K562 (cell line): ENCODE data around the gene RPL10A. TPM values are rescaled to one million over a fixed set of nuclear protein-coding genes. Genes with fewer than 3 reads are reported as not detected.

ENCODE experiments used
- BRD4 ChIP-seq: fragments of 200-600 bp; sonication (generic); IDR thresholded peaks from 2 replicates; pipeline ENCODE4 v1.6.1; 2017; ENCODE audit warnings: inconsistent platforms
- EGR1 ChIP-seq: fragments of 450-650 bp; conservative IDR thresholded peaks from 2 replicates; pipeline ENCODE4 v1.6.1; 2017; ENCODE audit warnings: mild to moderate bottlenecking
- KAT2B ChIP-seq: IDR thresholded peaks from one replicate; pipeline ENCODE4 v1.6.1; 2012; ENCODE audit warnings: low read depth, mild to moderate bottlenecking, control low read depth, inconsistent platforms, low read length, moderate library complexity
- MGA ChIP-seq: fragments of 450-650 bp; IDR thresholded peaks from 2 replicates; pipeline ENCODE4 v1.6.1; 2016; ENCODE audit warnings: mild to moderate bottlenecking, moderate library complexity
- PML ChIP-seq: IDR thresholded peaks from 2 replicates; pipeline ENCODE4 v1.6.1; 2012; ENCODE audit warnings: low read length, inconsistent platforms
- SMARCA4 ChIP-seq: fragments of 450-650 bp; IDR thresholded peaks from 2 replicates; pipeline ENCODE4 v1.6.1; 2016
- ZBTB40 ChIP-seq, 2 experiments: fragments of 450-650 bp in 1 of 2; sonication (generic) in 1 of 2; formaldehyde crosslinking in 1 of 2; IDR thresholded peaks; 2 replicates each; pipeline versions ENCODE4 v1.7.1 to v1.9.0; 2016 to 2022; ENCODE audit warnings: inconsistent platforms in 1 of 2, mild to moderate bottlenecking in 1 of 2, missing genetic modification reagents in 1 of 2
- polyA plus RNA-seq, 8 experiments: library from polyadenylated mRNA; depleted of rRNA in 4 of 8; stranded (reverse) in 5 of 8; unstranded in 3 of 8; fragments of >200 nt; fragmentation: Nextera tagmentation in 2 of 8; fragmentation: Illumina TruSeq in 1 of 8; extraction: Ambion mirVana in 2 of 8; extraction: Trizol in 1 of 8; gene quantifications; 2 replicates each; pipeline versions ENCODE4 v1.2.1 to v1.2.3, GENCODE V29; 2011 to 2014; ENCODE audit warnings: inconsistent platforms in 1 of 8, missing spikeins in 1 of 8
- total RNA-seq, 7 experiments: library from RNA; depleted of rRNA in 6 of 7; stranded (reverse); fragments of >200 nt in 6 of 7; fragmentation: Illumina TruSeq in 2 of 7; extraction: Trizol in 2 of 7; gene quantifications; 2 replicates each; pipeline versions ENCODE4 v1.2.1 to v1.2.3, GENCODE V29; 2011 to 2021; ENCODE audit warnings: low replicate concordance in 1 of 7

The RPL10A gene
- total and polyA plus RNA-seq, 9 of the 15 experiments (the other 6 are each of a cell fraction or from before 2014, with no cell fraction given): 1,589 to 3,237 (median 2,116) TPM

- peak; percentile 7; the same call in 1 of the 2 replicates for TF ChIP-seq MGA
- TF ChIP-seq PML: 0 out of 2 replicates have a peak, but pooled peaks have one; percentile 13
- no peak for TF ChIP-seq BRD4
- TF ChIP-seq ZBTB40 (IDR thresholded peaks at IDR 0.05): 0 out of 2 replicates have a peak, but pooled peaks have one; percentile 42
- TF ChIP-seq ZBTB40 (CRISPR knock-in tag; IDR thresholded peaks at IDR 0.05): no peak
- TF ChIP-seq SMARCA4: 0 out of 2 replicates have a peak, but pooled peaks have one; percentile 12
- 0 out of 2 replicates have a peak, but pooled peaks have one; percentile 9 for TF ChIP-seq EGR1
- no peak for TF ChIP-seq KAT2B
These were observed 15.0 kb upstream of the RPL10A start (continued) for GRCh38 chr6:35453236-35453635.
